HepG2 (cell line): ENCODE results near the gene ABCG4. TPM values are rescaled to one million over a fixed set of nuclear protein-coding genes. Genes with fewer than 3 reads are reported as not detected.

Experiments used
- ATAC-seq: fragments of 200-7000 bp; cut with Tn5 transposase; 3 replicates; pipeline ENCODE4 v1.9.1; 2020; ENCODE audit warnings: mild to moderate bottlenecking, moderate library complexity
- BruUV-seq: library from RNA; stranded (reverse); fragments of 400-500 nt; replicated peaks from 2 replicates; lab custom pipeline; 2021; lab: Mats Ljungman, UMichigan
- CTCF ChIA-PET: fragments of 300-600 bp; formaldehyde crosslinking; extraction: SDS; loops from one replicate; lab custom pipeline; 2021; ENCODE audit warnings: low total read pairs, inconsistent platforms, low intra/inter-chr PET ratio; lab: Yijun Ruan, JAX
- POLR2A ChIA-PET: fragments of 350-600 bp; sonication (Branson Sonifier 250); formaldehyde crosslinking; loops from one replicate; lab custom pipeline; 2020; ENCODE audit warnings: antibody characterized with exemption, inconsistent platforms; lab: Yijun Ruan, JAX
- DNase-seq: peaks from one replicate; pipeline ENCODE4 v3.0.0-alpha.2; 2015; ENCODE audit warnings: low spot score
- FAIRE-seq: peaks from 3 replicates; lab custom pipeline; 2011; peaks lifted over from hg19 to GRCh38; lab: Jason Lieb, UNC
- H2AFZ ChIP-seq: one replicate; pipeline ENCODE4 v1.6.1; 2011; ENCODE audit warnings: low read length, inconsistent platforms
- H3K27ac ChIP-seq: fragments of 300-600 bp; 3 replicates; pipeline ENCODE4 v1.8.0; 2011; ENCODE audit warnings: mixed run types, mild to moderate bottlenecking, mixed read lengths, low read length, inconsistent platforms; ENCODE audit not compliant: insufficient read depth; ENCODE audit errors: extremely low read length
- H3K27me3 ChIP-seq, 2 experiments: fragments of 200-600 bp in 1 of 2; 2 replicates in 1 of 2; 3 replicates in 1 of 2; pipeline versions ENCODE4 v1.6.0 to v1.8.0; 2011; ENCODE audit warnings: low read length in 2 of 2, mild to moderate bottlenecking in 2 of 2, moderate library complexity in 2 of 2, inconsistent platforms in 1 of 2; ENCODE audit not compliant: insufficient read depth in 2 of 2, control insufficient read depth in 1 of 2
- H3K36me3 ChIP-seq, 2 experiments: fragments of 200-600 bp in 1 of 2; replicated peaks in 1 of 2; 2 replicates in 1 of 2; 3 replicates in 1 of 2; pipeline versions ENCODE4 v1.5.1 to v1.8.0; 2011; ENCODE audit warnings: low read length in 2 of 2, inconsistent platforms in 1 of 2; ENCODE audit not compliant: insufficient read depth in 2 of 2, control insufficient read depth in 1 of 2
- H3K4me1 ChIP-seq: 2 replicates; pipeline ENCODE4 v1.5.1; 2012; ENCODE audit warnings: low read length, inconsistent platforms; ENCODE audit not compliant: insufficient read depth
- H3K4me2 ChIP-seq: 2 replicates; pipeline ENCODE4 v1.6.0; 2011; ENCODE audit warnings: low read depth, low read length, inconsistent platforms
- H3K4me3 ChIP-seq, 3 experiments: fragments of 200-600 bp in 1 of 3; sonication (generic), shearing (Covaris generic) in 1 of 3; replicated peaks in 1 of 3; 2 replicates each; pipeline ENCODE4 v1.5.1; 2011 to 2016; ENCODE audit warnings: low read length in 3 of 3, inconsistent platforms in 2 of 3, low read depth in 2 of 3, mild to moderate bottlenecking in 2 of 3, control low read depth in 1 of 3, mixed read lengths in 1 of 3; ENCODE audit not compliant: insufficient read depth in 1 of 3
- H3K79me2 ChIP-seq: one replicate; pipeline ENCODE4 v1.6.1; 2011; ENCODE audit warnings: low read length, inconsistent platforms; ENCODE audit not compliant: insufficient read depth
- H3K9ac ChIP-seq: 2 replicates; pipeline ENCODE4 v1.6.0; 2011; ENCODE audit warnings: mild to moderate bottlenecking, low read depth, low read length, inconsistent platforms; ENCODE audit not compliant: insufficient read depth
- H3K9me3 ChIP-seq: 2 replicates; pipeline ENCODE4 v1.5.1; 2012; ENCODE audit warnings: mild to moderate bottlenecking, low read length
- H4K20me1 ChIP-seq: 2 replicates; pipeline ENCODE4 v1.6.0; 2011; ENCODE audit warnings: inconsistent platforms, mild to moderate bottlenecking, low read length, moderate library complexity; ENCODE audit not compliant: insufficient read depth
- ATAD3A ChIP-seq: sonication (generic); formaldehyde crosslinking; IDR thresholded peaks from 2 replicates; pipeline ENCODE4 v1.4.0; 2020; ENCODE audit warnings: missing genetic modification reagents
- IRX3 ChIP-seq: sonication (generic); formaldehyde crosslinking; IDR thresholded peaks from 2 replicates; pipeline ENCODE4 v1.8.1; 2023; ENCODE audit warnings: mild to moderate bottlenecking, low read depth, missing genetic modification reagents, borderline replicate concordance
- KLF15 ChIP-seq: sonication (generic); formaldehyde crosslinking; IDR thresholded peaks from 2 replicates; pipeline ENCODE4 v1.8.1; 2023; ENCODE audit warnings: borderline replicate concordance, mild to moderate bottlenecking, inconsistent platforms, missing genetic modification reagents, mixed read lengths
- MTERF4 ChIP-seq: sonication (generic); formaldehyde crosslinking; IDR thresholded peaks from 2 replicates; pipeline ENCODE4 v1.8.0; 2023; ENCODE audit warnings: mild to moderate bottlenecking, missing genetic modification reagents
- NFKB2 ChIP-seq: sonication (generic); formaldehyde crosslinking; IDR thresholded peaks from 2 replicates; pipeline ENCODE4 v1.4.0; 2020; ENCODE audit warnings: missing genetic modification reagents, borderline replicate concordance
- NRL ChIP-seq: sonication (generic); formaldehyde crosslinking; IDR thresholded peaks from 2 replicates; pipeline ENCODE4 v1.5.0; 2020; ENCODE audit warnings: missing genetic modification reagents, mild to moderate bottlenecking, moderate library complexity, borderline replicate concordance
- PAXIP1 ChIP-seq: sonication (generic); formaldehyde crosslinking; conservative IDR thresholded peaks from 2 replicates; pipeline ENCODE4 v1.4.0; 2020; ENCODE audit warnings: mild to moderate bottlenecking, missing genetic modification reagents, moderate library complexity
- SMYD3 ChIP-seq: sonication (generic); formaldehyde crosslinking; IDR thresholded peaks from 2 replicates; pipeline ENCODE4 v1.8.1; 2023; ENCODE audit warnings: mild to moderate bottlenecking, missing genetic modification reagents
- TAF1 ChIP-seq: sonication (generic); formaldehyde crosslinking; IDR thresholded peaks from 2 replicates; pipeline ENCODE4 v1.4.0; 2020; ENCODE audit warnings: missing genetic modification reagents
- ZNF264 ChIP-seq: sonication (generic); formaldehyde crosslinking; IDR thresholded peaks from 2 replicates; pipeline ENCODE4 v1.4.0; 2020; ENCODE audit warnings: missing genetic modification reagents
- ZNF501 ChIP-seq: sonication (generic); formaldehyde crosslinking; IDR thresholded peaks from 2 replicates; pipeline ENCODE4 v1.5.1; 2020; ENCODE audit warnings: mild to moderate bottlenecking, moderate library complexity, missing genetic modification reagents
- ZNF720 ChIP-seq: sonication (generic); formaldehyde crosslinking; IDR thresholded peaks from 2 replicates; pipeline ENCODE4 v1.4.0; 2020; ENCODE audit warnings: missing genetic modification reagents
- WGBS: methylation state at CpG from one replicate; pipeline ENCODE4 v1.1.6; 2017; ENCODE audit warnings: low lambda C conversion rate; 5-methylcytosine and 5-hydroxymethylcytosine counted together
- in situ Hi-C: cut with HindIII; loops from 2 replicates; pipeline ENCODE4 v1.10.0; 2017; ENCODE audit warnings: low pct_unique_long_range_greater_than_20kb; ENCODE audit not compliant: extremely low pct_ligation_motif_present
- intact Hi-C: fragments of 100-400 bp; cut with micrococcal nuclease; formaldehyde crosslinking; loops from one replicate; pipeline ENCODE4 v1.10.0; 2022; ENCODE audit not compliant: unreplicated experiment
- polyA plus RNA-seq, 8 experiments: library from polyadenylated mRNA; depleted of rRNA in 3 of 8; stranded (reverse) in 7 of 8; unstranded in 1 of 8; fragments of >200 nt; fragmentation: Illumina TruSeq in 4 of 8; extraction: Trizol in 4 of 8; gene quantifications; 2 replicates each; pipeline versions ENCODE4 v1.2.1 to v1.2.3, GENCODE V29; 2011 to 2016; ENCODE audit warnings: low read depth in 4 of 8, missing spikeins in 1 of 8, mixed read lengths in 1 of 8; ENCODE audit not compliant: insufficient read depth in 1 of 8
- total RNA-seq, 5 experiments: library from RNA; depleted of rRNA; stranded (reverse); fragments of >200 nt; fragmentation: Illumina TruSeq; extraction: Trizol; gene quantifications; 2 replicates each; pipeline ENCODE4 v1.2.3, GENCODE V29; 2016; ENCODE audit warnings: low read depth in 1 of 5

ABCG4 gene
- total and polyA plus RNA-seq, 2 of the 13 experiments (the other 11 are each of a cell fraction or from before 2014, with no cell fraction given) = not detected

GRCh38 chr11:119121008-119121810, 27.6 kb upstream of the ABCG4 start, which contains the start of gene HINFP (continued):
- TF ChIP-seq IRX3 (CRISPR knock-in tag) (peak; percentile 90), MTERF4 (CRISPR knock-in tag) (no peak), TAF1 (CRISPR knock-in tag) (peak; percentile 69), PAXIP1 (peak; percentile 30; the same call in 1 of the 2 replicates), NFKB2 (CRISPR knock-in tag) (peak; percentile 78; the same call in 1 of the 2 replicates), ATAD3A (CRISPR knock-in tag) (0 out of 2 replicates have a peak, but pooled peaks have one; percentile 55)
- TF ChIP-seq, all 625 proteins: peak for 221

GRCh38 chr11:119121811-119122124, 27.1 kb upstream of the ABCG4 start:
- no peak for ATAC-seq
- Histone ChIP-seq H3K9ac (peak overlapping the region; percentile 90), H3K9me3 (no peaks in the 10 kb centered on the region), H3K27me3 (no peaks in the 10 kb centered on the region; a peak in 1 of 5 replicates), H2AFZ (peak overlapping the region; percentile 76), H3K4me2 (peak overlapping the region; percentile 74), H3K4me1 (peaks cover 36% of the 10 kb centered on the region), H3K4me3 (peak overlapping the region; percentile 81 to 98 (median 84)), H4K20me1 (no peaks in the 10 kb centered on the region), H3K79me2 (peaks cover 18% of the 10 kb centered on the region), H3K27ac (peak overlapping the region; percentile 55), H3K36me3 (0 out of 5 replicates have a peak, but pooled peaks cover 0 to 7% of the 10 kb centered on the region in 2 experiments)
- DNase-seq = no peak
- CTCF ChIA-PET = no interaction called here
- in situ Hi-C loops (no loop called here), intact Hi-C loops (loop anchor here (2.0 kb wide), 1 partner anchor 21 kb away; the partner anchor contains the start of gene DPAGT1)
- BruUV-seq = TSS peak; percentile 81
- POLR2A ChIA-PET = interaction anchor here (0.7 to 3.3 kb wide), 20 partner anchors 9 to 249 kb away, joined by 3 to 75 read pairs (median 6); partner anchors contain the start of genes C1QTNF5, C2CD2L, CBL and DPAGT1
- WGBS = 1% methylated on average over 11 of the region's 20 CpGs
- no peak for FAIRE-seq
- TF ChIP-seq SMYD3 (CRISPR knock-in tag) = no peak
- TF ChIP-seq ZNF720 = no peak
- no peak for TF ChIP-seq KLF15
- peak; percentile 73 for TF ChIP-seq NRL (CRISPR knock-in tag)
- TF ChIP-seq PAXIP1 = no peak
- 0 out of 2 replicates have a peak, but pooled peaks have one; percentile 28 for TF ChIP-seq ZNF501 (CRISPR knock-in tag)
- TF ChIP-seq ZNF264 (CRISPR knock-in tag) = no peak
